K562 (cell line): ENCODE results near the gene MMP28. TPM values are rescaled to one million over a fixed set of nuclear protein-coding genes. Genes with fewer than 3 reads are reported as not detected.

ENCODE experiments used
- ADNP ChIP-seq: fragments of 200-800 bp; sonication (Bioruptor generic); IDR thresholded peaks from 2 replicates; pipeline ENCODE4 v1.6.1; 2016; ENCODE audit warnings: missing genetic modification characterization, missing compliant biosample characterization
- BRCA1 ChIP-seq, 2 experiments: fragments of 450-650 bp in 1 of 2; sonication (generic) in 1 of 2; formaldehyde crosslinking in 1 of 2; IDR thresholded peaks; 2 replicates each; pipeline versions ENCODE4 v1.5.0 to v1.6.1; 2017 to 2020; ENCODE audit warnings: mild to moderate bottlenecking in 1 of 2, missing genetic modification reagents in 1 of 2
- CBFB ChIP-seq: sonication (generic); formaldehyde crosslinking; IDR thresholded peaks from 2 replicates; pipeline ENCODE4 v1.4.0; 2020; ENCODE audit warnings: mild to moderate bottlenecking, missing genetic modification reagents
- ESRRB ChIP-seq: fragments of 250-450 bp; sonication (Bioruptor Pico); IDR thresholded peaks from 2 replicates; pipeline ENCODE4 v1.5.0; 2020; ENCODE audit warnings: mild to moderate bottlenecking, moderate library complexity, borderline replicate concordance
- FOSL1 ChIP-seq: fragments of 200-800 bp; sonication (Bioruptor generic); conservative IDR thresholded peaks from 2 replicates; pipeline ENCODE4 v1.6.1; 2016; ENCODE audit warnings: missing genetic modification characterization, missing compliant biosample characterization
- FOXJ3 ChIP-seq: sonication (generic); formaldehyde crosslinking; IDR thresholded peaks from 2 replicates; pipeline ENCODE4 v1.4.0; 2020; ENCODE audit warnings: mild to moderate bottlenecking, missing genetic modification reagents
- FOXK1 ChIP-seq: sonication (generic); formaldehyde crosslinking; IDR thresholded peaks from 2 replicates; pipeline ENCODE4 v1.8.0; 2022; ENCODE audit warnings: missing genetic modification reagents, mild to moderate bottlenecking, borderline replicate concordance
- GTF2E2 ChIP-seq: fragments of 200-800 bp; sonication (Bioruptor generic); IDR thresholded peaks from 2 replicates; pipeline ENCODE4 v1.6.1; 2016; ENCODE audit warnings: missing genetic modification characterization, missing compliant biosample characterization
- HIVEP1 ChIP-seq: fragments of 250-450 bp; sonication (Bioruptor Pico); IDR thresholded peaks from 2 replicates; pipeline ENCODE4 v1.4.0; 2020; ENCODE audit warnings: mild to moderate bottlenecking
- JUNB ChIP-seq: fragments of 450-650 bp; formaldehyde crosslinking; conservative IDR thresholded peaks from 2 replicates; pipeline ENCODE4 v1.4.0; 2020; ENCODE audit warnings: mild to moderate bottlenecking
- KAT8 ChIP-seq: fragments of 450-650 bp; IDR thresholded peaks from 2 replicates; pipeline ENCODE4 v1.6.1; 2016; ENCODE audit warnings: low read depth, mild to moderate bottlenecking
- KLF1 ChIP-seq: fragments of 450-650 bp; IDR thresholded peaks from 2 replicates; pipeline ENCODE4 v1.6.1; 2016; ENCODE audit warnings: missing genetic modification characterization, missing compliant biosample characterization
- RCOR1 ChIP-seq, 2 experiments: IDR thresholded peaks; 2 replicates each; pipeline ENCODE4 v1.6.1; 2012; ENCODE audit warnings: low read depth in 2 of 2, low read length in 2 of 2, borderline replicate concordance in 1 of 2, improper control_type of control experiment in 1 of 2
- TAL1 ChIP-seq: fragments of 450-650 bp; IDR thresholded peaks from 2 replicates; pipeline ENCODE4 v1.6.1; 2016; ENCODE audit warnings: mild to moderate bottlenecking
- U2AF2 ChIP-seq: fragments of 200-400 bp; formaldehyde crosslinking; optimal IDR thresholded peaks from 2 replicates; pipeline ENCODE3; 2017; ENCODE audit warnings: low read depth, mild to moderate bottlenecking, low read length
- ZNF3 ChIP-seq: fragments of 250-450 bp; sonication (Bioruptor Pico); IDR thresholded peaks from 2 replicates; pipeline ENCODE4 v1.5.0; 2021; ENCODE audit warnings: mild to moderate bottlenecking, moderate library complexity
- ZNF780A ChIP-seq: fragments of 250-450 bp; sonication (Bioruptor Pico); IDR thresholded peaks from 2 replicates; pipeline ENCODE4 v1.5.0; 2021; ENCODE audit warnings: mild to moderate bottlenecking
- polyA plus RNA-seq, 8 experiments: library from polyadenylated mRNA; depleted of rRNA in 4 of 8; stranded (reverse) in 5 of 8; unstranded in 3 of 8; fragments of >200 nt; fragmentation: Nextera tagmentation in 2 of 8; fragmentation: Illumina TruSeq in 1 of 8; extraction: Ambion mirVana in 2 of 8; extraction: Trizol in 1 of 8; gene quantifications; 2 replicates each; pipeline versions ENCODE4 v1.2.1 to v1.2.3, GENCODE V29; 2011 to 2014; ENCODE audit warnings: inconsistent platforms in 1 of 8, missing spikeins in 1 of 8
- total RNA-seq, 7 experiments: library from RNA; depleted of rRNA in 6 of 7; stranded (reverse); fragments of >200 nt in 6 of 7; fragmentation: Illumina TruSeq in 2 of 7; extraction: Trizol in 2 of 7; gene quantifications; 2 replicates each; pipeline versions ENCODE4 v1.2.1 to v1.2.3, GENCODE V29; 2011 to 2021; ENCODE audit warnings: low replicate concordance in 1 of 7
- TF ChIP-seq, protein P1 (sequence below): fragments of 250-450 bp; sonication (Bioruptor Pico); IDR thresholded peaks from 2 replicates; pipeline ENCODE4 v1.8.0; 2021; ENCODE audit warnings: moderate library complexity, mild to moderate bottlenecking, inconsistent platforms
- TF ChIP-seq, protein P2 (sequence below): IDR thresholded peaks from 3 replicates; pipeline ENCODE4 v1.6.1; 2011; ENCODE audit warnings: borderline replicate concordance, mild to moderate bottlenecking; ENCODE audit not compliant: insufficient read length, insufficient read depth
- TF ChIP-seq, protein P3 (sequence below): fragments of 450-650 bp; IDR thresholded peaks from 2 replicates; pipeline ENCODE4 v1.6.1; 2016; ENCODE audit warnings: mild to moderate bottlenecking
- TF ChIP-seq, protein P4 (sequence below): sonication (generic); formaldehyde crosslinking; IDR thresholded peaks from 2 replicates; pipeline ENCODE4 v1.8.1; 2023; ENCODE audit warnings: mild to moderate bottlenecking, missing genetic modification reagents
- TF ChIP-seq, protein P5 (sequence below): IDR thresholded peaks from 2 replicates; pipeline ENCODE4 v1.6.1; 2014; ENCODE audit warnings: antibody characterized with exemption

Gene MMP28
- total and polyA plus RNA-seq, 9 of the 15 experiments (the other 6 are each of a cell fraction or from before 2014, with no cell fraction given) = not detected

DNA sequence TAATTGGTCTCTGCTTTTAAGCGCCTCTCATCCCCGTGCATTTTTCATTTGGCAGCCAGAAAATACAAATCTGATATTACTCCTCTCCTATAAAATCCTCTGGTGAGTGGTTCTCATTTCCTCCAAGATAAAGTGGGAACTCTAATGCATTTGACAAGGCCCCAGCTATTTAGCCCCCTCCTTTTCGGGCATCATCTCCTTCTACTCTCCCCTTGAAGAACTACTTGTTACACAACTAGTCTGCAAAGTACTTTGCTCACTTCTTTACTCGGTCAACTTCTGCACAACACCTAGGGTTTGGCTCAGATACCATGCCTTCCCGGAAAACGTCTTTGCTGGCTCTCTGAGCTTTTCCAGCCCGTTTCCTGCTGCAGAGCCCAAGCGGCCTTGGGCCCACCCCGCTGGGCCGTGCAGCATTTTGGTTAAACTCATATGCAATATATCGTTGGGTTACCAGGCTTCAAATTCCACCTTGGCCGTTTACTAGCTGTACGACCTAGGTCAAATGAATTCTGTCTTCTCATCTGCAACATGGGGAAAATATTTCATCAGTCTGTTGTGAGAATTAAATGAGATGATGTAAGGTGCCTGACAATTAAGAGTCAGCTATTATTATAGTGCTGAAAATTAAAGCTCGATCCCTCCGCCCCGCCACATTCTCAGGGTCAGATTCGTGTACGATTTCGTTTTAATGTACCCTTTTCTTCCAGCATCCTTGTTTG lies 13.0 kb upstream of the MMP28 start (continued):
- TF ChIP-seq RCOR1 (IDR thresholded peaks at IDR 0.05; ENCODE audit: borderline replicate concordance in 1 of 2, low read depth in 2 of 2, low read length in 2 of 2) (no peak), JUNB (CRISPR knock-in tag) (no peak), TAL1 (no peak), FOXJ3 (CRISPR knock-in tag) (no peak), FOXK1 (CRISPR knock-in tag) (0 out of 2 replicates have a peak, but pooled peaks have one; percentile 29), ZNF780A (CRISPR knock-in tag) (no peak), BRCA1 (IDR thresholded peaks at IDR 0.05) (no peak), BRCA1 (CRISPR knock-in tag; IDR thresholded peaks at IDR 0.05) (no peak), ESRRB (CRISPR knock-in tag) (no peak), ZNF3 (peak; percentile 70; the same call in 1 of the 2 replicates), GTF2E2 (tag) (0 out of 2 replicates have a peak, but pooled peaks have one; percentile 63), CBFB (CRISPR knock-in tag) (no peak), ADNP (no peak), HIVEP1 (CRISPR knock-in tag) (0 out of 2 replicates have a peak, but pooled peaks have one; percentile 29), U2AF2 (no peak), KAT8 (no peak), KLF1 (tag) (no peak), FOSL1 (tag) (no peak)
- TF ChIP-seq, protein P1, sequence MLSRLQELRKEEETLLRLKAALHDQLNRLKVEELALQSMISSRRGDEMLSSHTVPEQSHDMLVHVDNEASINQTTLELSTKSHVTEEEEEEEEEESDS (CRISPR knock-in tag) = no peak
- TF ChIP-seq, protein P2, sequence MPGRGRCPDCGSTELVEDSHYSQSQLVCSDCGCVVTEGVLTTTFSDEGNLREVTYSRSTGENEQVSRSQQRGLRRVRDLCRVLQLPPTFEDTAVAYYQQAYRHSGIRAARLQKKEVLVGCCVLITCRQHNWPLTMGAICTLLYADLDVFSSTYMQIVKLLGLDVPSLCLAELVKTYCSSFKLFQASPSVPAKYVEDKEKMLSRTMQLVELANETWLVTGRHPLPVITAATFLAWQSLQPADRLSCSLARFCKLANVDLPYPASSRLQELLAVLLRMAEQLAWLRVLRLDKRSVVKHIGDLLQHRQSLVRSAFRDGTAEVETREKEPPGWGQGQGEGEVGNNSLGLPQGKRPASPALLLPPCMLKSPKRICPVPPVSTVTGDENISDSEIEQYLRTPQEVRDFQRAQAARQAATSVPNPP = no peak
- TF ChIP-seq, protein P3, sequence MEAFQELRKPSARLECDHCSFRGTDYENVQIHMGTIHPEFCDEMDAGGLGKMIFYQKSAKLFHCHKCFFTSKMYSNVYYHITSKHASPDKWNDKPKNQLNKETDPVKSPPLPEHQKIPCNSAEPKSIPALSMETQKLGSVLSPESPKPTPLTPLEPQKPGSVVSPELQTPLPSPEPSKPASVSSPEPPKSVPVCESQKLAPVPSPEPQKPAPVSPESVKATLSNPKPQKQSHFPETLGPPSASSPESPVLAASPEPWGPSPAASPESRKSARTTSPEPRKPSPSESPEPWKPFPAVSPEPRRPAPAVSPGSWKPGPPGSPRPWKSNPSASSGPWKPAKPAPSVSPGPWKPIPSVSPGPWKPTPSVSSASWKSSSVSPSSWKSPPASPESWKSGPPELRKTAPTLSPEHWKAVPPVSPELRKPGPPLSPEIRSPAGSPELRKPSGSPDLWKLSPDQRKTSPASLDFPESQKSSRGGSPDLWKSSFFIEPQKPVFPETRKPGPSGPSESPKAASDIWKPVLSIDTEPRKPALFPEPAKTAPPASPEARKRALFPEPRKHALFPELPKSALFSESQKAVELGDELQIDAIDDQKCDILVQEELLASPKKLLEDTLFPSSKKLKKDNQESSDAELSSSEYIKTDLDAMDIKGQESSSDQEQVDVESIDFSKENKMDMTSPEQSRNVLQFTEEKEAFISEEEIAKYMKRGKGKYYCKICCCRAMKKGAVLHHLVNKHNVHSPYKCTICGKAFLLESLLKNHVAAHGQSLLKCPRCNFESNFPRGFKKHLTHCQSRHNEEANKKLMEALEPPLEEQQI = no peak
- TF ChIP-seq, protein P4, sequence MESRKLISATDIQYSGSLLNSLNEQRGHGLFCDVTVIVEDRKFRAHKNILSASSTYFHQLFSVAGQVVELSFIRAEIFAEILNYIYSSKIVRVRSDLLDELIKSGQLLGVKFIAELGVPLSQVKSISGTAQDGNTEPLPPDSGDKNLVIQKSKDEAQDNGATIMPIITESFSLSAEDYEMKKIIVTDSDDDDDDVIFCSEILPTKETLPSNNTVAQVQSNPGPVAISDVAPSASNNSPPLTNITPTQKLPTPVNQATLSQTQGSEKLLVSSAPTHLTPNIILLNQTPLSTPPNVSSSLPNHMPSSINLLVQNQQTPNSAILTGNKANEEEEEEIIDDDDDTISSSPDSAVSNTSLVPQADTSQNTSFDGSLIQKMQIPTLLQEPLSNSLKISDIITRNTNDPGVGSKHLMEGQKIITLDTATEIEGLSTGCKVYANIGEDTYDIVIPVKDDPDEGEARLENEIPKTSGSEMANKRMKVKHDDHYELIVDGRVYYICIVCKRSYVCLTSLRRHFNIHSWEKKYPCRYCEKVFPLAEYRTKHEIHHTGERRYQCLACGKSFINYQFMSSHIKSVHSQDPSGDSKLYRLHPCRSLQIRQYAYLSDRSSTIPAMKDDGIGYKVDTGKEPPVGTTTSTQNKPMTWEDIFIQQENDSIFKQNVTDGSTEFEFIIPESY (CRISPR knock-in tag) = peak; percentile 54
- TF ChIP-seq, protein P5, sequence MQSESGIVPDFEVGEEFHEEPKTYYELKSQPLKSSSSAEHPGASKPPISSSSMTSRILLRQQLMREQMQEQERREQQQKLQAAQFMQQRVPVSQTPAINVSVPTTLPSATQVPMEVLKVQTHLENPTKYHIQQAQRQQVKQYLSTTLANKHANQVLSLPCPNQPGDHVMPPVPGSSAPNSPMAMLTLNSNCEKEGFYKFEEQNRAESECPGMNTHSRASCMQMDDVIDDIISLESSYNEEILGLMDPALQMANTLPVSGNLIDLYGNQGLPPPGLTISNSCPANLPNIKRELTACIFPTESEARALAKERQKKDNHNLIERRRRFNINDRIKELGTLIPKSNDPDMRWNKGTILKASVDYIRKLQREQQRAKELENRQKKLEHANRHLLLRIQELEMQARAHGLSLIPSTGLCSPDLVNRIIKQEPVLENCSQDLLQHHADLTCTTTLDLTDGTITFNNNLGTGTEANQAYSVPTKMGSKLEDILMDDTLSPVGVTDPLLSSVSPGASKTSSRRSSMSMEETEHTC = no peak
